PC-9 (cell line): ENCODE results near the gene RPS6KA3. TPM values are rescaled to one million over a fixed set of nuclear protein-coding genes. Genes with fewer than 3 reads are reported as not detected.

Source experiments
- BruUV-seq: library from RNA; stranded (reverse); fragments of 400-500 nt; replicated peaks from 2 replicates; lab custom pipeline; 2021; lab: Mats Ljungman, UMichigan
- CTCF ChIA-PET: fragments of 300-600 bp; sonication (Branson Sonifier 250); formaldehyde crosslinking; loops from one replicate; lab custom pipeline; 2022; ENCODE audit warnings: antibody characterized with exemption; lab: Charles Lee
- POLR2A ChIA-PET: fragments of 300-600 bp; sonication (Branson Sonifier 250); formaldehyde crosslinking; loops from one replicate; lab custom pipeline; 2022; ENCODE audit warnings: antibody characterized with exemption; ENCODE audit not compliant: unreplicated experiment; lab: Charles Lee
- DNase-seq, 2 experiments: peaks; one replicate each; pipeline versions ENCODE4 v3.0.0 to v3.0.0-alpha.2; 2015 to 2022; ENCODE audit warnings: mixed read lengths in 1 of 2
- H2AFZ ChIP-seq: fragments of 200-600 bp; sonication (generic); 2 replicates; pipeline ENCODE4 v1.8.1; 2017; ENCODE audit warnings: antibody characterized with exemption
- H3F3A ChIP-seq: fragments of 200-600 bp; sonication (generic); 2 replicates; pipeline ENCODE4 v1.8.1; 2017; ENCODE audit warnings: antibody characterized with exemption, mild to moderate bottlenecking, low read depth; ENCODE audit not compliant: insufficient read depth
- H3K27ac ChIP-seq: fragments of 200-600 bp; sonication (generic); 2 replicates; pipeline ENCODE4 v1.6.1; 2016; ENCODE audit warnings: mixed run types
- H3K27me3 ChIP-seq: fragments of 200-600 bp; sonication (generic); 2 replicates; pipeline ENCODE4 v1.6.1; 2016; ENCODE audit warnings: low read depth, mixed run types; ENCODE audit not compliant: insufficient read depth
- H3K36me3 ChIP-seq: fragments of 200-600 bp; sonication (generic); 2 replicates; pipeline ENCODE4 v1.6.1; 2016; ENCODE audit warnings: low read depth, mixed run types
- H3K4me1 ChIP-seq: fragments of 200-600 bp; sonication (generic); replicated peaks from 2 replicates; pipeline ENCODE4 v1.6.1; 2016; ENCODE audit warnings: mixed run types; ENCODE audit not compliant: insufficient read depth
- H3K4me2 ChIP-seq: fragments of 200-600 bp; sonication (generic); 2 replicates; pipeline ENCODE4 v1.6.1; 2017; ENCODE audit warnings: mixed run types
- H3K4me3 ChIP-seq: fragments of 200-600 bp; sonication (generic); 2 replicates; pipeline ENCODE4 v1.6.1; 2016; ENCODE audit warnings: mixed run types
- H3K79me2 ChIP-seq: fragments of 200-600 bp; sonication (generic); 2 replicates; pipeline ENCODE4 v1.6.1; 2017; ENCODE audit warnings: low read depth, mixed run types
- H3K9me2 ChIP-seq: fragments of 200-600 bp; sonication (generic); 2 replicates; pipeline ENCODE4 v1.8.1; 2017; ENCODE audit warnings: mild to moderate bottlenecking; ENCODE audit not compliant: insufficient read depth
- H3K9me3 ChIP-seq: fragments of 200-600 bp; sonication (generic); 2 replicates; pipeline ENCODE4 v1.8.1; 2016; ENCODE audit warnings: low read depth; ENCODE audit not compliant: insufficient read depth
- H4K20me1 ChIP-seq: fragments of 200-600 bp; sonication (generic); 2 replicates; pipeline ENCODE4 v1.8.1; 2017; ENCODE audit not compliant: insufficient read depth
- CTCF ChIP-seq: fragments of 200-600 bp; sonication (generic); conservative IDR thresholded peaks from 2 replicates; pipeline ENCODE4 v1.6.1; 2017; ENCODE audit warnings: mixed run types, antibody characterized with exemption, mild to moderate bottlenecking, moderate library complexity
- EZH2 ChIP-seq: fragments of 200-600 bp; sonication (generic); IDR thresholded peaks from 2 replicates; pipeline ENCODE4 v1.8.0; 2017; ENCODE audit warnings: antibody characterized with exemption, low read depth
- intact Hi-C: fragments of 100-400 bp; cut with micrococcal nuclease; formaldehyde crosslinking; loops from one replicate; pipeline ENCODE4 v1.10.0; 2022; ENCODE audit not compliant: unreplicated experiment
- total RNA-seq: library from RNA; stranded (reverse); gene quantifications from 2 replicates; pipeline ENCODE4 v1.2.3, GENCODE V29; 2021

Gene RPS6KA3
- total RNA-seq, 1 experiment from 2014 or later, result 51.4 TPM

- Histone ChIP-seq H3K4me2 (no peak overlapping the region), H3K9me2 (no peaks in the 10 kb centered on the region), H3K9me3 (no peaks in the 10 kb centered on the region), H3K79me2 (no peaks in the 10 kb centered on the region), H3K27ac (no peak overlapping the region), H2AFZ (no peak overlapping the region), H3F3A (no peaks in the 10 kb centered on the region), H3K27me3 (no peaks in the 10 kb centered on the region), H3K36me3 (no peaks in the 10 kb centered on the region), H4K20me1 (no peaks in the 10 kb centered on the region), H3K4me1 (no peaks in the 10 kb centered on the region), H3K4me3 (no peak overlapping the region)
- POLR2A ChIA-PET, result no interaction called here
- CTCF ChIA-PET, result no interaction called here
- no TSS peak for BruUV-seq
- no peak for DNase-seq
- TF ChIP-seq EZH2 (no peak), CTCF (no peak)
- intact Hi-C loops, result no loop called here
Observed at GRCh38 chrX:20149326-20149725, 117.4 kb downstream of the RPS6KA3 start.

- ChIA-PET POLR2A (no interaction called here), CTCF (no interaction called here)
- BruUV-seq, result no TSS peak
- H3K27me3 ChIP-seq, result no peaks in the 10 kb centered on the region
- no peak overlapping the region for H2AFZ ChIP-seq
- H3F3A ChIP-seq, result no peaks in the 10 kb centered on the region
- H3K4me2 ChIP-seq, result no peak overlapping the region
- H3K4me3 ChIP-seq, result no peak overlapping the region
- no peak overlapping the region for H3K27ac ChIP-seq
- no peak for DNase-seq
- no peaks in the 10 kb centered on the region for H3K4me1 ChIP-seq
- TF ChIP-seq EZH2, result no peak
- TF ChIP-seq CTCF, result no peak
- no peaks in the 10 kb centered on the region for H3K9me3 ChIP-seq
- intact Hi-C loops, result no loop called here
- no peaks in the 10 kb centered on the region for H3K9me2 ChIP-seq
- H3K36me3 ChIP-seq, result no peaks in the 10 kb centered on the region
- no peaks in the 10 kb centered on the region for H4K20me1 ChIP-seq
- no peaks in the 10 kb centered on the region for H3K79me2 ChIP-seq
Observed at GRCh38 chrX:20147561-20147960, 119.1 kb downstream of the RPS6KA3 start.

- POLR2A ChIA-PET, result no interaction called here
- peaks cover 20% of the 10 kb centered on the region for H3K79me2 ChIP-seq
- no peaks in the 10 kb centered on the region for H3K9me2 ChIP-seq
- H3F3A ChIP-seq, result no peaks in the 10 kb centered on the region
- TF ChIP-seq CTCF (no peak), EZH2 (no peak)
- H3K27ac ChIP-seq, result no peak overlapping the region
- no peak overlapping the region for H2AFZ ChIP-seq
- H3K4me1 ChIP-seq, result peaks cover 10% of the 10 kb centered on the region; the same call in 1 of the 2 replicates
- H3K9me3 ChIP-seq, result no peaks in the 10 kb centered on the region
- peaks cover 6% of the 10 kb centered on the region for H3K36me3 ChIP-seq
- H3K27me3 ChIP-seq, result no peaks in the 10 kb centered on the region
- CTCF ChIA-PET, result no interaction called here
- no TSS peak for BruUV-seq
- intact Hi-C loops, result loop anchor here (5.0 kb wide), 3 partner anchors 123 to 373 kb away; partner anchors contain the start of gene RPS6KA3
- DNase-seq, result no peak
- H3K4me3 ChIP-seq, result no peak overlapping the region
- H3K4me2 ChIP-seq, result no peak overlapping the region
- peaks cover 12% of the 10 kb centered on the region for H4K20me1 ChIP-seq
Observed at GRCh38 chrX:20144491-20144890, 122.2 kb downstream of the RPS6KA3 start.
